Keratinocyte (primary cell): ENCODE measurements around the gene BRCA1. TPM values are rescaled to one million over a fixed set of nuclear protein-coding genes. Genes with fewer than 3 reads are reported as not detected.
"Not testable (repeated sequence)": the region's sequence is repeated elsewhere in the genome, so short reads cannot be mapped to it uniquely, and the experiment has no call there.

ENCODE experiments used
- DNase-seq: peaks from one replicate; pipeline ENCODE4 v3.0.0-alpha.2; 2011; ENCODE audit warnings: low read depth, missing footprints, low spot score
- FAIRE-seq: peaks from 2 replicates; lab custom pipeline; 2011; peaks lifted over from hg19 to GRCh38; lab: Jason Lieb, UNC
- H2AFZ ChIP-seq: 2 replicates; pipeline ENCODE4 v1.6.0; 2012; ENCODE audit warnings: low read length, control low read depth, inconsistent platforms; ENCODE audit not compliant: control insufficient read depth
- H3K27ac ChIP-seq: 2 replicates; pipeline ENCODE4 v1.5.1; 2011; ENCODE audit warnings: low read length; ENCODE audit not compliant: control insufficient read depth, insufficient read depth
- H3K27me3 ChIP-seq: 3 replicates; pipeline ENCODE4 v1.6.0; 2011; ENCODE audit warnings: low read length; ENCODE audit not compliant: control insufficient read depth, insufficient read depth; ENCODE audit errors: extremely low read depth
- H3K36me3 ChIP-seq, 2 experiments: 2 replicates in 1 of 2; 3 replicates in 1 of 2; pipeline ENCODE4 v1.5.1; 2011; ENCODE audit warnings: low read length in 2 of 2, mild to moderate bottlenecking in 1 of 2; ENCODE audit not compliant: control insufficient read depth in 2 of 2, insufficient read depth in 2 of 2; ENCODE audit errors: extremely low read depth in 1 of 2
- H3K4me1 ChIP-seq: 3 replicates; pipeline ENCODE4 v1.5.1; 2011; ENCODE audit warnings: low read length; ENCODE audit not compliant: control insufficient read depth, insufficient read depth; ENCODE audit errors: extremely low read depth
- H3K4me2 ChIP-seq: 3 replicates; pipeline ENCODE4 v1.6.0; 2011; ENCODE audit warnings: low read depth, low read length; ENCODE audit not compliant: control insufficient read depth, insufficient read depth; ENCODE audit errors: extremely low read depth
- H3K4me3 ChIP-seq, 3 experiments: fragments of 200-600 bp in 1 of 3; sonication (generic) in 1 of 3; 2 replicates in 2 of 3; 3 replicates in 1 of 3; pipeline ENCODE4 v1.5.1; 2011 to 2016; ENCODE audit warnings: low read length in 3 of 3, mild to moderate bottlenecking in 3 of 3, control low read depth in 2 of 3, inconsistent platforms in 1 of 3, low read depth in 1 of 3, mixed read lengths in 1 of 3, mixed run types in 1 of 3, moderate library complexity in 1 of 3; ENCODE audit not compliant: control insufficient read depth in 2 of 3, insufficient read depth in 2 of 3; ENCODE audit errors: extremely low read depth in 1 of 3
- H3K79me2 ChIP-seq: 2 replicates; pipeline ENCODE4 v1.6.0; 2012; ENCODE audit warnings: low read length; ENCODE audit not compliant: control insufficient read depth, insufficient read depth
- H3K9ac ChIP-seq: 3 replicates; pipeline ENCODE4 v1.6.0; 2011; ENCODE audit warnings: low read length; ENCODE audit not compliant: control insufficient read depth, insufficient read depth; ENCODE audit errors: extremely low read depth
- H3K9me1 ChIP-seq: 3 replicates; pipeline ENCODE4 v1.6.0; 2011; ENCODE audit warnings: low read length; ENCODE audit not compliant: control insufficient read depth, insufficient read depth; ENCODE audit errors: extremely low read depth
- H3K9me3 ChIP-seq: 2 replicates; pipeline ENCODE4 v1.5.1; 2012; ENCODE audit warnings: low read depth, low read length; ENCODE audit not compliant: control insufficient read depth
- H4K20me1 ChIP-seq: 3 replicates; pipeline ENCODE4 v1.6.0; 2011; ENCODE audit warnings: low read length; ENCODE audit not compliant: control insufficient read depth, insufficient read depth; ENCODE audit errors: extremely low read depth
- CTCF ChIP-seq, 3 experiments: IDR thresholded peaks in 1 of 3; conservative IDR thresholded peaks in 1 of 3; optimal IDR thresholded peaks in 1 of 3; 2 replicates in 2 of 3; 3 replicates in 1 of 3; pipeline versions ENCODE3 to v1.5.1; 2011; ENCODE audit warnings: low read length in 3 of 3, mild to moderate bottlenecking in 3 of 3, moderate library complexity in 2 of 3, control low read depth in 1 of 3, inconsistent platforms in 1 of 3; ENCODE audit not compliant: insufficient read depth in 2 of 3; ENCODE audit errors: extremely low read depth in 1 of 3
- EZH2 ChIP-seq: IDR thresholded peaks from one replicate; pipeline ENCODE4 v1.6.1; 2012; ENCODE audit warnings: inconsistent platforms, mild to moderate bottlenecking, low read length, moderate library complexity
- dilution Hi-C: fragments of 300-500 bp; cut with MboI; formaldehyde crosslinking; loops from one replicate; pipeline ENCODE4 v1.7.0; 2020; ENCODE audit warnings: low sequenced_read_pairs; ENCODE audit not compliant: extremely low pct_ligation_motif_present
- polyA plus RNA-seq, 5 experiments: library from polyadenylated mRNA; depleted of rRNA in 3 of 5; stranded (reverse) in 3 of 5; stranded (forward) in 1 of 5; unstranded in 1 of 5; fragments of >200 nt; gene quantifications; 1 replicate in 1 of 5; 2 replicates in 3 of 5; 3 replicates in 1 of 5; pipeline versions ENCODE4 v1.2.1 to v1.2.3, GENCODE V29; 2011 to 2012; ENCODE audit warnings: missing spikeins in 2 of 5, low read depth in 1 of 5, low replicate concordance in 1 of 5

The BRCA1 gene
- polyA plus RNA-seq, 1 donor (not counting 4 experiments of a cell fraction or from before 2014, with no cell fraction given), result 17.2 TPM

DNA sequence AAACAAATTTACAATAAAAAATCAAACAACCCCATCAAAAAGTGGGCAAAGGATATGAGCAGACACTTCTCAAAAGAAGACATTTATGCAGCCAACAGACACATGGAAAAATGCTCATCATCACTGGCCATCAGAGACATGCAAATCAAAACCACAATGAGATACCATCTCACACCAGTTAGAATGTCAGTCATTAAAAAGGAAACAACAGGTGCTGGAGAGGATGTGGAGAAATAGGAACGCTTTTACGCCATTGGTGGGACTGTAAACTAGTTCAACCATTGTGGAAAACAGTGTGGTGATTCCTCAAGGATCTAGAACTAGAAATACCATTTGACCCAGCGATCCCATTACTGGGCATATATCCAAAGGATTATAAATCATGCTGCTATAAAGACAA, 11.4 kb upstream of the BRCA1 start:
- H3K9me1 ChIP-seq, DNase-seq, H3K27me3 ChIP-seq, H3K4me1 ChIP-seq, dilution Hi-C loops, H3K4me3 ChIP-seq, H3K9me3 ChIP-seq, H3K27ac ChIP-seq, H2AFZ ChIP-seq, H4K20me1 ChIP-seq, FAIRE-seq, H3K4me2 ChIP-seq, H3K9ac ChIP-seq, H3K79me2 ChIP-seq: not testable (repeated sequence)
- H3K36me3 ChIP-seq, result peaks cover 9 to 18% of the 10 kb centered on the region in 2 experiments

DNA sequence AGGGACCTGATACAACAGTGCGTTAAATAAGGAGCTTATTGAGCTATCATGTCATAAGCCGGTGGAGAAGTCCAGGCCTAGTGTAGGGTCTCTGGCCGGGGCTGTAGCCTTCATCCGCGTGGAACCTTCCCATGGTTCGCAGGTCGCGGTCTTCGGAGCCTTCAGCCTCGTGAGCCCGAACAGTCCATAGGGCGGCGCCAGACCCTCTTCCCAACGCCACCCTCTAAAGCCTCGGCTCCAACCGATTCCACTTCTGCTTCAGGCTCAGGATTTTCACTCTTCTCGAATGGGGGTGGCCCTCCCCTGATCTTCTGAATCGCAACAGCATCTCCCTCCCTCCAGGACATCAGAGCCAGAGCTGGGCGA, 10.3 kb upstream of the BRCA1 start:
- Histone ChIP-seq H3K9ac (no peak overlapping the region), H3K9me3 (no peaks in the 10 kb centered on the region), H3K4me2 (no peak overlapping the region), H3K36me3 (peaks cover 9 to 18% of the 10 kb centered on the region in 2 experiments), H4K20me1 (no peaks in the 10 kb centered on the region), H3K4me3 (no peak overlapping the region), H3K9me1 (no peaks in the 10 kb centered on the region), H2AFZ (no peak overlapping the region), H3K4me1 (no peaks in the 10 kb centered on the region), H3K27ac (no peak overlapping the region), H3K79me2 (peaks cover under 1% of the 10 kb centered on the region), H3K27me3 (no peaks in the 10 kb centered on the region)
- DNase-seq (no peak), FAIRE-seq (no peak)
- dilution Hi-C loops, result no loop called here
- TF ChIP-seq CTCF (optimal IDR thresholded peaks at IDR 0.05 in 1 of 3, IDR thresholded peaks at IDR 0.05 in 1 of 3, conservative IDR thresholded peaks at IDR 0.05 in 1 of 3; ENCODE audit: extremely low read depth in 1 of 3, insufficient read depth in 2 of 3, low read length in 3 of 3) (no peak), EZH2 (no peak)

DNA sequence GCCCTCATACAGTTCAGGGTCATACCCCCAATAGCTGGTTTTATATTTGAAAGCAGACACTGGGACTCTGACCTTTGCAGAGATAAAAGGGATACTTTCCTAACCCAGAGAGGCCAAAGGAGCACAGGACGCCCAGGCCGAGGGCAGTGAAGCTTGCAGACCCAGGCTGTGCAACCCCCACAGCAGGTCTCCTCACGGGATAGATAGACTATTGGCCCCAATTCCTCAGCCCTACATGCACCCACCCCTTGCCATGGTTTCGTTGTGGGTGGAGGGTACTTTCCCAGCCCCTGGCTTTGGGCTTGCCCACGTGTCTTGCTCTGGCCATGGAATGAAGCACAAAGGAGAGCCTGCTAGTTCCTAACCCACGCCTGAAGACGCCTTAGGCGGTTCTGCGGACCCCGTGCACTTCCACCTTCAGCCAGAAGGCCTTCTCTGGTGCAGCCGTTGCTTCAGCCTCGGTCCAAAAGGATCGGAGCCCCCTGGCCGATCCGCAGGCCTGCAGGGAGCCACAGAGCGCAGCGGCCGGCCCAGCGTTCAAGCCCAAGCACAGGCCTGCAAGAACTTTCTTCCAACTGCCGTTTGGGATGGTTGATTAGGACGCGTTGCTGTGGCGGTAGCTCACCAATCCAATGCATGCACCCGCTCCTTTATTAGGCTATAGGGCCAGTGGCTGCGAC, 9.8 kb upstream of the BRCA1 start:
- H2AFZ ChIP-seq, result no peak overlapping the region
- H3K36me3 ChIP-seq, result peaks cover 9 to 18% of the 10 kb centered on the region in 2 experiments
- peaks cover under 1% of the 10 kb centered on the region for H3K4me1 ChIP-seq
- H3K27me3 ChIP-seq, result no peaks in the 10 kb centered on the region
- FAIRE-seq (no peak), DNase-seq (no peak)
- no peak overlapping the region for H3K4me2 ChIP-seq
- no peak overlapping the region for H3K4me3 ChIP-seq
- no peak overlapping the region for H3K27ac ChIP-seq
- peaks cover 5% of the 10 kb centered on the region for H3K79me2 ChIP-seq
- no peaks in the 10 kb centered on the region for H3K9me1 ChIP-seq
- no peaks in the 10 kb centered on the region for H3K9me3 ChIP-seq
- H3K9ac ChIP-seq, result no peak overlapping the region
- dilution Hi-C loops, result no loop called here
- TF ChIP-seq EZH2 (no peak), CTCF (optimal IDR thresholded peaks at IDR 0.05 in 1 of 3, IDR thresholded peaks at IDR 0.05 in 1 of 3, conservative IDR thresholded peaks at IDR 0.05 in 1 of 3; ENCODE audit: extremely low read depth in 1 of 3, insufficient read depth in 2 of 3, low read length in 3 of 3) (no peak)
- H4K20me1 ChIP-seq, result no peaks in the 10 kb centered on the region

DNA sequence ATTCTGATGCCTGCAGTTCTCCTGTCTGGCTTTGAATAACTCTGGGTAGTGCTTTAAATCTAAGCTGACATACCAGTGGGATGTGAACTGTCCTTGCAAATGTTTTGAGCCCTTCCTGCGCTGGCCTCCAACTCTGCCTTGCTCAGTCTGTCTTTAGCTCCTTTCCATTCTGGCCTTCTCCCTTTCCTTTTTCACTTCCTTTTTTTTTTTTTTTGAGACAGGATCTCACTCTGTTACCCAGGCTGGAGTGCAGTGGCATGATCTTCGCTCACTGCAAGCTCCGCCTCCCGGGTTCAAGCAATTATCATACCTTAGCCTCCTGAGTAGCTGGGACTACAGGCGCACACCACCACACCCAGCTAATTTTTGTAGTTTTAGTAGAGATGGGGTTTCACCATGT, 8.3 kb upstream of the BRCA1 start:
- FAIRE-seq, H4K20me1 ChIP-seq, H3K9me1 ChIP-seq, H3K9ac ChIP-seq, DNase-seq, H3K4me2 ChIP-seq, H3K27me3 ChIP-seq, dilution Hi-C loops, H3K79me2 ChIP-seq, H2AFZ ChIP-seq, H3K9me3 ChIP-seq, H3K27ac ChIP-seq, H3K4me3 ChIP-seq: not testable (repeated sequence)
- Histone ChIP-seq H3K4me1 (peaks cover 13% of the 10 kb centered on the region), H3K36me3 (peaks cover 9 to 18% of the 10 kb centered on the region in 2 experiments)
